Hematopoietic multipotent progenitor cell treated with erythropoietin and hydrocortisone succinate and interleukin-3 and kit ligand, for 15 days (in vitro differentiated cells): ENCODE measurements around the gene GOLPH3.
"Not testable (repeated sequence)": the region's sequence is repeated elsewhere in the genome, so short reads cannot be mapped to it uniquely, and the experiment has no call there.

Experiments used
- DNase-seq: peaks from one replicate; pipeline ENCODE4 v3.0.0-alpha.2; 2015; ENCODE audit warnings: low spot score

Gene GOLPH3

GRCh38 chr5:32174011-32174870 lies at the start of gene GOLPH3:
Gene GOLPH3, minus strand, starts transcription at chr5:32174319. Its CDS starts 285 bp downstream, at chr5:32174034.
- peak; percentile 89 for DNase-seq

GRCh38 chr5:32222723-32223470 lies 48.8 kb upstream of the GOLPH3 start:
- no peak for DNase-seq

GRCh38 chr5:32217886-32218396 lies 43.8 kb upstream of the GOLPH3 start:
- peak; percentile 30 for DNase-seq

- DNase-seq: not testable (repeated sequence)
These were observed 40.2 kb upstream of the GOLPH3 start for GRCh38 chr5:32214344-32214743.

- no peak for DNase-seq
These were observed 36.0 kb upstream of the GOLPH3 start for GRCh38 chr5:32210151-32210550.

- not testable (repeated sequence) for DNase-seq
These were observed 34.7 kb upstream of the GOLPH3 start for GRCh38 chr5:32208837-32209236.

- no peak for DNase-seq
These were observed 33.2 kb upstream of the GOLPH3 start for GRCh38 chr5:32207355-32207634.

- DNase-seq: no peak
These were observed 32.6 kb upstream of the GOLPH3 start for GRCh38 chr5:32206509-32207354.

GRCh38 chr5:32206053-32206452 lies 31.9 kb upstream of the GOLPH3 start:
- DNase-seq: no peak

GRCh38 chr5:32202394-32202793 lies 28.3 kb upstream of the GOLPH3 start:
- no peak for DNase-seq

- no peak for DNase-seq
These were observed 27.1 kb upstream of the GOLPH3 start for GRCh38 chr5:32201122-32201753.

GRCh38 chr5:32197032-32197431 lies 22.9 kb upstream of the GOLPH3 start:
- no peak for DNase-seq

GRCh38 chr5:32195265-32195664 lies 21.1 kb upstream of the GOLPH3 start:
- no peak for DNase-seq

- no peak for DNase-seq
These were observed 19.5 kb upstream of the GOLPH3 start for GRCh38 chr5:32193591-32193990.

- DNase-seq: no peak
These were observed 16.0 kb upstream of the GOLPH3 start for GRCh38 chr5:32190095-32190494.

GRCh38 chr5:32187675-32188074 lies 13.6 kb upstream of the GOLPH3 start:
- DNase-seq: no peak

GRCh38 chr5:32182463-32183063 lies 8.4 kb upstream of the GOLPH3 start:
- no peak for DNase-seq

GRCh38 chr5:32173267-32174010 lies 680 bp downstream of the GOLPH3 start:
- peak; percentile 33 for DNase-seq

- no peak for DNase-seq
These were observed 1.2 kb downstream of the GOLPH3 start for GRCh38 chr5:32172923-32173266.

- DNase-seq: not testable (repeated sequence)
These were observed 1.8 kb downstream of the GOLPH3 start for GRCh38 chr5:32172186-32172911.
